SK-N-SH (cell line): ENCODE measurements around the gene CPT1B. TPM values are rescaled to one million over a fixed set of nuclear protein-coding genes. Genes with fewer than 3 reads are reported as not detected.

ENCODE experiments used
- CTCF ChIA-PET: fragments of 300-600, 350-600 bp; formaldehyde crosslinking; extraction: SDS; loops from one replicate; lab custom pipeline; 2021; lab: Yijun Ruan, JAX
- POLR2A ChIA-PET: fragments of 350-600 bp; sonication (Branson Sonifier 250); formaldehyde crosslinking; extraction: SDS; loops from one replicate; lab custom pipeline; 2020; ENCODE audit warnings: antibody characterized with exemption, inconsistent platforms; lab: Yijun Ruan, JAX
- DNase-seq: peaks from one replicate; pipeline ENCODE4 v3.0.0; 2012
- H2AFZ ChIP-seq: fragments of 200-600 bp; sonication (generic); 2 replicates; pipeline ENCODE4 v1.8.1; 2016; ENCODE audit warnings: antibody characterized with exemption, mild to moderate bottlenecking, low read depth
- H3F3A ChIP-seq: fragments of 200-600 bp; sonication (generic); replicated peaks from 2 replicates; pipeline ENCODE3; 2016; ENCODE audit warnings: antibody characterized with exemption, mild to moderate bottlenecking; ENCODE audit not compliant: insufficient read depth
- H3K27ac ChIP-seq, 2 experiments: fragments of 200-500 bp in 1 of 2; fragments of 200-600 bp in 1 of 2; sonication (Bioruptor generic) in 1 of 2; sonication (generic), shearing (Covaris generic) in 1 of 2; 2 replicates each; pipeline versions ENCODE4 v1.5.1 to v1.6.1; 2014 to 2016; ENCODE audit warnings: low read depth in 2 of 2, inconsistent platforms in 1 of 2, low read length in 1 of 2, mild to moderate bottlenecking in 1 of 2, mixed read lengths in 1 of 2
- H3K27me3 ChIP-seq: fragments of 200-600 bp; sonication (generic), shearing (Covaris generic); 2 replicates; pipeline ENCODE4 v1.6.1; 2016; ENCODE audit warnings: mixed run types; ENCODE audit not compliant: insufficient read depth
- H3K36me3 ChIP-seq, 2 experiments: fragments of 200-500 bp in 1 of 2; fragments of 200-600 bp in 1 of 2; sonication (Bioruptor generic) in 1 of 2; sonication (generic) in 1 of 2; replicated peaks in 1 of 2; 2 replicates each; pipeline versions ENCODE3 to v1.5.1; 2014 to 2016; ENCODE audit warnings: low read length in 1 of 2, mild to moderate bottlenecking in 1 of 2; ENCODE audit not compliant: insufficient read depth in 2 of 2, control insufficient read depth in 1 of 2
- H3K4me1 ChIP-seq, 2 experiments: fragments of 200-500 bp in 1 of 2; fragments of 200-600 bp in 1 of 2; sonication (Bioruptor generic) in 1 of 2; sonication (generic), shearing (Covaris generic) in 1 of 2; 2 replicates each; pipeline versions ENCODE4 v1.5.1 to v1.6.1; 2014 to 2016; ENCODE audit warnings: low read depth in 1 of 2, low read length in 1 of 2, mixed run types in 1 of 2; ENCODE audit not compliant: insufficient read depth in 2 of 2, control insufficient read depth in 1 of 2
- H3K4me2 ChIP-seq: fragments of 200-600 bp; sonication (generic), shearing (Covaris generic); 2 replicates; pipeline ENCODE4 v1.6.1; 2017; ENCODE audit warnings: mixed run types
- H3K4me3 ChIP-seq, 2 experiments: fragments of 200-500 bp in 1 of 2; fragments of 200-600 bp in 1 of 2; sonication (Bioruptor generic) in 1 of 2; sonication (generic), shearing (Covaris generic) in 1 of 2; 2 replicates each; pipeline versions ENCODE4 v1.5.1 to v1.8.1; 2014 to 2016; ENCODE audit warnings: low read depth in 2 of 2, inconsistent platforms in 1 of 2, low read length in 1 of 2, mild to moderate bottlenecking in 1 of 2, mixed read lengths in 1 of 2, moderate library complexity in 1 of 2
- H3K79me2 ChIP-seq: fragments of 200-600 bp; sonication (generic); 2 replicates; pipeline ENCODE4 v1.8.1; 2017; ENCODE audit warnings: mild to moderate bottlenecking; ENCODE audit not compliant: insufficient read depth
- H3K9ac ChIP-seq: fragments of 200-600 bp; sonication (generic); 2 replicates; pipeline ENCODE4 v1.6.1; 2017; ENCODE audit warnings: mixed run types
- H3K9me2 ChIP-seq: fragments of 200-600 bp; sonication (generic); 2 replicates; pipeline ENCODE4 v1.6.1; 2017; ENCODE audit warnings: mixed run types
- H3K9me3 ChIP-seq: fragments of 200-600 bp; sonication (generic); 2 replicates; pipeline ENCODE4 v1.6.1; 2017; ENCODE audit warnings: mixed run types, mild to moderate bottlenecking, moderate library complexity
- H4K20me1 ChIP-seq: fragments of 200-600 bp; sonication (generic); 2 replicates; pipeline ENCODE4 v1.6.1; 2017; ENCODE audit warnings: mild to moderate bottlenecking, mixed run types; ENCODE audit not compliant: insufficient read depth
- CHD2 ChIP-seq: fragments of 150-350 bp; IDR thresholded peaks from 2 replicates; pipeline ENCODE4 v1.6.1; 2018; ENCODE audit warnings: low read length; ENCODE audit not compliant: partially characterized antibody
- ELF1 ChIP-seq: IDR thresholded peaks from 2 replicates; pipeline ENCODE4 v1.4.0; 2012
- EZH2phosphoT487 ChIP-seq: fragments of 200-600 bp; sonication (generic); IDR thresholded peaks from 2 replicates; pipeline ENCODE4 v1.6.1; 2017; ENCODE audit warnings: low read depth, mixed run types, mild to moderate bottlenecking, antibody characterized with exemption, moderate library complexity, borderline replicate concordance
- FOXJ3 ChIP-seq: sonication (generic); formaldehyde crosslinking; IDR thresholded peaks from 2 replicates; pipeline ENCODE4 v1.5.1; 2020; ENCODE audit warnings: mild to moderate bottlenecking, missing genetic modification reagents
- GABPA ChIP-seq: IDR thresholded peaks from 2 replicates; pipeline ENCODE4 v1.4.0; 2012; ENCODE audit warnings: low read depth, mild to moderate bottlenecking
- GATA2 ChIP-seq: sonication (generic); formaldehyde crosslinking; IDR thresholded peaks from 2 replicates; pipeline ENCODE4 v1.5.0; 2020; ENCODE audit warnings: mild to moderate bottlenecking, missing genetic modification reagents
- JUND ChIP-seq: IDR thresholded peaks from 2 replicates; pipeline ENCODE4 v1.4.0; 2012
- MAX ChIP-seq: IDR thresholded peaks from 2 replicates; pipeline ENCODE4 v1.4.0; 2012; ENCODE audit warnings: low read depth
- MEF2A ChIP-seq: IDR thresholded peaks from 2 replicates; pipeline ENCODE4 v1.4.0; 2012; ENCODE audit warnings: low read depth, borderline replicate concordance
- MXI1 ChIP-seq: IDR thresholded peaks from 2 replicates; pipeline ENCODE4 v1.6.1; 2012; ENCODE audit warnings: mild to moderate bottlenecking, low read depth, low read length, improper control_type of control experiment
- NFIC ChIP-seq: IDR thresholded peaks from 2 replicates; pipeline ENCODE4 v1.4.0; 2012; ENCODE audit warnings: borderline replicate concordance
- NRF1 ChIP-seq: IDR thresholded peaks from 2 replicates; pipeline ENCODE4 v1.6.1; 2012; ENCODE audit warnings: low read depth, mild to moderate bottlenecking, low read length
- PBX3 ChIP-seq: IDR thresholded peaks from 2 replicates; pipeline ENCODE4; 2012
- RXRA ChIP-seq: IDR thresholded peaks from 2 replicates; pipeline ENCODE4 v1.4.0; 2012; ENCODE audit warnings: low read depth, mild to moderate bottlenecking, borderline replicate concordance
- SIN3A ChIP-seq: IDR thresholded peaks from 2 replicates; pipeline ENCODE4 v1.6.1; 2012; ENCODE audit warnings: low read depth, mild to moderate bottlenecking, low read length, moderate library complexity, borderline replicate concordance
- SMC3 ChIP-seq: IDR thresholded peaks from 2 replicates; pipeline ENCODE4 v1.6.1; 2012; ENCODE audit warnings: low read depth, low read length, improper control_type of control experiment
- TAF1 ChIP-seq: IDR thresholded peaks from 2 replicates; pipeline ENCODE4 v1.6.1; 2012; ENCODE audit warnings: low read depth, mild to moderate bottlenecking, low read length, moderate library complexity, borderline replicate concordance
- TCF12 ChIP-seq: IDR thresholded peaks from 2 replicates; pipeline ENCODE4 v1.4.0; 2012
- TEAD4 ChIP-seq: IDR thresholded peaks from 2 replicates; pipeline ENCODE4 v1.4.0; 2012; ENCODE audit warnings: mild to moderate bottlenecking, borderline replicate concordance; ENCODE audit not compliant: insufficient read depth
- USF1 ChIP-seq: IDR thresholded peaks from 2 replicates; pipeline ENCODE4 v1.4.0; 2012; ENCODE audit warnings: low read depth, borderline replicate concordance
- YY1 ChIP-seq: IDR thresholded peaks from 2 replicates; pipeline ENCODE4 v1.4.0; 2012; ENCODE audit warnings: low read depth, mild to moderate bottlenecking
- ZBTB33 ChIP-seq: IDR thresholded peaks from 2 replicates; pipeline ENCODE4 v1.4.0; 2012; ENCODE audit warnings: low read depth, borderline replicate concordance
- WGBS: methylation state at CpG from one replicate; pipeline ENCODE4 v1.1.6; 2017; ENCODE audit warnings: low lambda C conversion rate; 5-methylcytosine and 5-hydroxymethylcytosine counted together
- polyA plus RNA-seq, 3 experiments: library from polyadenylated mRNA; depleted of rRNA; stranded (reverse); fragments of >200 nt; gene quantifications; 2 replicates each; pipeline ENCODE4 v1.2.3, GENCODE V29; 2012

CPT1B gene
- polyA plus RNA-seq, 1 of the 3 experiments (the other 2 are of a cell fraction): 33.2 TPM

- CTCF ChIA-PET: interaction anchor here (2.5 kb wide), 1 partner anchor 24 kb away, joined by 6 read pairs; no protein-coding TSS in a partner anchor
- H3K4me2 ChIP-seq: no peak overlapping the region
- POLR2A ChIA-PET: no interaction called here
- H3K36me3 ChIP-seq: peaks cover 7 to 50% of the 10 kb centered on the region in 2 experiments
- no peaks in the 10 kb centered on the region for H3K9me3 ChIP-seq
- TF ChIP-seq TEAD4: no peak
- no peak for TF ChIP-seq GABPA
- no peak for TF ChIP-seq NFIC
- no peak for TF ChIP-seq TAF1
- no peak for TF ChIP-seq ELF1
- TF ChIP-seq SIN3A: no peak
- TF ChIP-seq NRF1: no peak
- no peak for TF ChIP-seq FOXJ3 (CRISPR knock-in tag)
- TF ChIP-seq GATA2 (CRISPR knock-in tag): no peak
- TF ChIP-seq CHD2: no peak
- no peak for TF ChIP-seq USF1
- TF ChIP-seq EZH2phosphoT487: no peak
- TF ChIP-seq YY1: no peak
- H3K4me3 ChIP-seq: no peak overlapping the region
- no peaks in the 10 kb centered on the region for H3K9me2 ChIP-seq
- peaks cover 8% of the 10 kb centered on the region for H3F3A ChIP-seq
- peaks cover 8% of the 10 kb centered on the region; the same call in 1 of the 2 replicates for H4K20me1 ChIP-seq
- H3K9ac ChIP-seq: no peak overlapping the region
- no peaks in the 10 kb centered on the region for H3K27me3 ChIP-seq
- DNase-seq: no peak
- H3K27ac ChIP-seq: no peak overlapping the region
- peaks cover 21% of the 10 kb centered on the region for H3K79me2 ChIP-seq
- H3K4me1 ChIP-seq: peaks cover 7 to 16% of the 10 kb centered on the region in 2 experiments; a peak in 2 of 4 replicates
- H2AFZ ChIP-seq: no peak overlapping the region
- WGBS: 98% methylated on average over 5 of the region's 10 CpGs
These were observed 56.5 kb downstream of the CPT1B start for GRCh38 chr22:50521710-50522109.

GRCh38 chr22:50520826-50521453 lies 57.3 kb downstream of the CPT1B start:
- no peaks in the 10 kb centered on the region for H3K27me3 ChIP-seq
- peaks cover 7 to 13% of the 10 kb centered on the region in 2 experiments; a peak in 2 of 4 replicates for H3K4me1 ChIP-seq
- H3K4me2 ChIP-seq: no peak overlapping the region
- H3K9ac ChIP-seq: no peak overlapping the region
- no peak for DNase-seq
- no peak overlapping the region for H2AFZ ChIP-seq
- H3K27ac ChIP-seq: no peak overlapping the region
- no peak overlapping the region for H3K4me3 ChIP-seq
- no peaks in the 10 kb centered on the region for H3K9me2 ChIP-seq
- peaks cover 28% of the 10 kb centered on the region for H3K79me2 ChIP-seq
- no peaks in the 10 kb centered on the region for H3F3A ChIP-seq
- H3K36me3 ChIP-seq: peaks cover 7 to 54% of the 10 kb centered on the region in 2 experiments
- ChIA-PET CTCF (no interaction called here), POLR2A (no interaction called here)
- WGBS: 88% methylated on average over 7 of the region's 13 CpGs
- H4K20me1 ChIP-seq: peaks cover 8% of the 10 kb centered on the region; the same call in 1 of the 2 replicates
- H3K9me3 ChIP-seq: no peaks in the 10 kb centered on the region
- no peak for TF ChIP-seq ZBTB33
- TF ChIP-seq TCF12: no peak
- TF ChIP-seq NRF1: no peak
- no peak for TF ChIP-seq MEF2A
- no peak for TF ChIP-seq FOXJ3 (CRISPR knock-in tag)
- TF ChIP-seq TAF1: no peak
- no peak for TF ChIP-seq PBX3
- no peak for TF ChIP-seq GATA2 (CRISPR knock-in tag)
- TF ChIP-seq EZH2phosphoT487: no peak
- TF ChIP-seq MAX: no peak
- no peak for TF ChIP-seq SMC3
- no peak for TF ChIP-seq RXRA
- no peak for TF ChIP-seq CHD2
- TF ChIP-seq JUND: no peak
- TF ChIP-seq NFIC: no peak
- TF ChIP-seq YY1: no peak
- TF ChIP-seq ELF1: no peak
- no peak for TF ChIP-seq MXI1
